ENCODE measurements around the gene OPRD1. TPM values are rescaled to one million over a fixed set of nuclear protein-coding genes. Genes with fewer than 3 reads are reported as not detected.

OPRD1 gene
- total and polyA plus RNA-seq, 2 donors (not counting 1 experiment from before 2014, with no cell fraction given), result not detected

GRCh38 chr1:28789412-28789811 is 22.6 kb upstream of the OPRD1 start:
- intact Hi-C loops (cut with micrococcal nuclease), result loop anchor here (5.0 kb wide), 1 partner anchor 52 kb away; the partner anchor contains the start of gene YTHDF2
- Histone ChIP-seq H3K4me2 (replicated peaks; ENCODE audit: low read depth, low read length, poor library complexity, severe bottlenecking) (no peak overlapping the region), H3K79me2 (ENCODE audit: control insufficient read depth, insufficient read depth, low read length) (no peaks in the 10 kb centered on the region), H3K27me3 (replicated peaks in 1 of 4; ENCODE audit: control extremely low read depth in 1 of 4, control insufficient read depth in 3 of 4, insufficient read depth in 4 of 4, low read length in 3 of 4) (no peaks in the 10 kb centered on the region), H3K9me3 (ENCODE audit: control extremely low read depth in 1 of 3, control insufficient read depth in 2 of 3, insufficient read depth in 1 of 3, low read length in 2 of 3) (no peaks in the 10 kb centered on the region), H3K36me3 (replicated peaks in 1 of 2; ENCODE audit: control extremely low read depth in 1 of 2, control insufficient read depth in 1 of 2, extremely low read depth in 1 of 2, insufficient read depth in 2 of 2, low read length in 1 of 2) (no peaks in the 10 kb centered on the region), H3K4me1 (ENCODE audit: control insufficient read depth in 2 of 2, insufficient read depth in 2 of 2, low read length in 2 of 2) (peaks cover 4% of the 10 kb centered on the region in 2 donors), H3K4me3 (ENCODE audit: control extremely low read depth in 1 of 5, extremely low read depth in 1 of 5, insufficient read depth in 1 of 5, low read depth in 2 of 5, low read length in 4 of 5) (no peak overlapping the region), H2AFZ (ENCODE audit: insufficient read depth, low read depth, low read length, poor library complexity, severe bottlenecking) (no peak overlapping the region), H4K20me1 (ENCODE audit: control insufficient read depth, insufficient read depth, low read length, poor library complexity, severe bottlenecking) (no peaks in the 10 kb centered on the region), H3K27ac (ENCODE audit: low read length in 2 of 2) (no peak overlapping the region), H3K9ac (ENCODE audit: low read length) (no peak overlapping the region)
- CTCF ChIA-PET, result no interaction called here
- H3K27ac Mint-ChIP-seq, result no peak overlapping the region
- POLR2A ChIA-PET, result no interaction called here
- 95% methylated on average over 9 of the region's 9 CpGs for WGBS (ENCODE audit: insufficient coverage)
- no peaks in the 10 kb centered on the region for H3K9me3 Mint-ChIP-seq (ENCODE audit: insufficient read depth)
- ATAC-seq (ENCODE audit: low read depth) (no peak), DNase-seq (no peak)
- H3K4me1 Mint-ChIP-seq, result peaks cover 8% of the 10 kb centered on the region
- peaks cover 4% of the 10 kb centered on the region for H3K27me3 Mint-ChIP-seq
- TF ChIP-seq CTCF (IDR thresholded peaks at IDR 0.05), result no peak
- TF ChIP-seq EZH2 (IDR thresholded peaks at IDR 0.05; ENCODE audit: borderline replicate concordance, insufficient read depth, low read depth, low read length, poor library complexity, severe bottlenecking), result no peak
- no peak overlapping the region for H3K4me3 Mint-ChIP-seq

- intact Hi-C loops (cut with micrococcal nuclease), result loop anchor here (5.0 kb wide), 1 partner anchor 53 kb away; the partner anchor contains the start of gene YTHDF2
- H3K27ac ChIP-seq (ENCODE audit: low read length in 2 of 2), result no peak overlapping the region
- H3K4me2 ChIP-seq (replicated peaks; ENCODE audit: low read depth, low read length, poor library complexity, severe bottlenecking), result no peak overlapping the region
- peaks cover 4% of the 10 kb centered on the region in 2 donors for H3K4me1 ChIP-seq (ENCODE audit: control insufficient read depth in 2 of 2, insufficient read depth in 2 of 2, low read length in 2 of 2)
- 77% methylated on average over 4 of the region's 6 CpGs for WGBS (ENCODE audit: insufficient coverage)
- Mint-ChIP-seq H3K9me3 (ENCODE audit: insufficient read depth) (no peaks in the 10 kb centered on the region), H3K4me1 (peaks cover 8% of the 10 kb centered on the region), H3K27ac (no peak overlapping the region), H3K27me3 (peaks cover 4% of the 10 kb centered on the region), H3K4me3 (no peak overlapping the region)
- ATAC-seq (ENCODE audit: low read depth) (no peak), DNase-seq (no peak)
- no peaks in the 10 kb centered on the region for H3K36me3 ChIP-seq (replicated peaks in 1 of 2; ENCODE audit: control extremely low read depth in 1 of 2, control insufficient read depth in 1 of 2, extremely low read depth in 1 of 2, insufficient read depth in 2 of 2, low read length in 1 of 2)
- no peaks in the 10 kb centered on the region for H3K9me3 ChIP-seq (ENCODE audit: control extremely low read depth in 1 of 3, control insufficient read depth in 2 of 3, insufficient read depth in 1 of 3, low read length in 2 of 3)
- H3K27me3 ChIP-seq (replicated peaks in 1 of 4; ENCODE audit: control extremely low read depth in 1 of 4, control insufficient read depth in 3 of 4, insufficient read depth in 4 of 4, low read length in 3 of 4), result no peaks in the 10 kb centered on the region
- no peaks in the 10 kb centered on the region for H3K79me2 ChIP-seq (ENCODE audit: control insufficient read depth, insufficient read depth, low read length)
- H2AFZ ChIP-seq (ENCODE audit: insufficient read depth, low read depth, low read length, poor library complexity, severe bottlenecking), result no peak overlapping the region
- no peak overlapping the region for H3K4me3 ChIP-seq (ENCODE audit: control extremely low read depth in 1 of 5, extremely low read depth in 1 of 5, insufficient read depth in 1 of 5, low read depth in 2 of 5, low read length in 4 of 5)
- no peak overlapping the region for H3K9ac ChIP-seq (ENCODE audit: low read length)
- POLR2A ChIA-PET, result no interaction called here
- CTCF ChIA-PET, result no interaction called here
- no peaks in the 10 kb centered on the region for H4K20me1 ChIP-seq (ENCODE audit: control insufficient read depth, insufficient read depth, low read length, poor library complexity, severe bottlenecking)
- TF ChIP-seq CTCF (IDR thresholded peaks at IDR 0.05) (no peak), EZH2 (IDR thresholded peaks at IDR 0.05; ENCODE audit: borderline replicate concordance, insufficient read depth, low read depth, low read length, poor library complexity, severe bottlenecking) (no peak)
Observed at GRCh38 chr1:28789816-28790215, 22.2 kb upstream of the OPRD1 start.

Data from B cell (primary cell).